Uterus (tissue), 4 donors: ENCODE measurements around the gene PCDH9. TPM values are rescaled to one million over a fixed set of nuclear protein-coding genes. Genes with fewer than 3 reads are reported as not detected.

ENCODE experiments used
- DNase-seq, 2 donors: peaks; one replicate each; pipeline ENCODE4 v3.0.0-alpha.2; 2019 to 2020
- H3K27ac ChIP-seq, 2 donors: fragments of 200-600 bp; sonication (generic); 1 replicate in 1 of 2; 2 replicates in 1 of 2; pipeline ENCODE4 v1.5.1; 2016 to 2018
- H3K27me3 ChIP-seq, 2 donors: fragments of 200-600 bp; sonication (generic); one replicate each; pipeline ENCODE4 v1.5.1; 2018 to 2019; ENCODE audit warnings: control low read depth in 1 of 2
- H3K36me3 ChIP-seq, 2 donors: fragments of 200-600 bp; sonication (generic); one replicate each; pipeline ENCODE4 v1.5.1; 2019; ENCODE audit warnings: control low read depth in 1 of 2
- H3K4me1 ChIP-seq, 2 donors: fragments of 200-600 bp; sonication (generic); one replicate each; pipeline ENCODE4 v1.5.1; 2018 to 2019; ENCODE audit warnings: control low read depth in 1 of 2
- H3K4me3 ChIP-seq, 2 donors: fragments of 200-600 bp; sonication (generic); 1 replicate in 1 of 2; 2 replicates in 1 of 2; pipeline ENCODE4 v1.5.1; 2018 to 2019; ENCODE audit warnings: mild to moderate bottlenecking in 1 of 2
- H3K9me3 ChIP-seq, 2 donors: fragments of 200-600 bp; sonication (generic); one replicate each; pipeline ENCODE4 v1.5.1; 2019; ENCODE audit warnings: control low read depth in 1 of 2
- POLR2A ChIP-seq, 2 donors: fragments of 450-650 bp; IDR thresholded peaks; one replicate each; pipeline ENCODE4 v1.6.1; 2016; ENCODE audit warnings: antibody characterized with exemption in 2 of 2, mild to moderate bottlenecking in 1 of 2, moderate library complexity in 1 of 2
- intact Hi-C: fragments of 100-400 bp; cut with DNase I; formaldehyde crosslinking; loops from one replicate; pipeline ENCODE4 v1.15.1; 2023; ENCODE audit warnings: low total_unique reads
- total RNA-seq, 4 donors: library from RNA; depleted of rRNA in 3 of 4; stranded (reverse); fragments of >200 nt in 3 of 4; gene quantifications; one replicate each; pipeline versions ENCODE4 v1.1.0 to v1.2.4, GENCODE V29; 2014 to 2023
- TF ChIP-seq, protein P1 (sequence below), 4 experiments: fragments of 200-600 bp in 2 of 4; fragments of 450-650 bp in 2 of 4; sonication (generic) in 2 of 4; IDR thresholded peaks; one replicate each; pipeline ENCODE4 v1.5.1; 2016 to 2019; ENCODE audit warnings: antibody characterized with exemption in 4 of 4, mild to moderate bottlenecking in 2 of 4, moderate library complexity in 1 of 4
- donor health status: DM: yes; HTN: yes; CAD: no.

PCDH9 gene
- total RNA-seq, 4 donors from 2014 or later, result 0.51 to 45.7 (median 2.1) TPM

DNA sequence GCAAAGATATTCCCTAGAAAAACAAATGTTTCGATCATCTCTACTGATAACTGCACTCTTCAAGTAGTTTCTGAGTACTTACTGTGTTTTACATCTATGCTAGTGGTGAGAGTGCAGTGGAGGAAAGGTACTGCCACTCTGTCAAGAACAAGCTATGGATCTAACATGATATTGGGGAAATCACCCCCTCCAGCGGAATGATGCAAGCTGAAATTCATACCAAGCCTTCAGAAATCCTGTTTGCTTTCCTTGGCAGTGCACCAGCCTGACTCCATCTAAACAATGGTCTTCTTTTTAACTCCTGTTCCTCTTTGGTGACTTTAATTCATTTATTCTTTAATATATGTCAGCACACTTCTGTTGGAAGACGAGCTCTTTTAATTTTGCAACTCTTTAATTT, 238.0 kb downstream of the PCDH9 start:
- intact Hi-C loops, result no loop called here
- H3K27me3 ChIP-seq, result no peaks in the 10 kb centered on the region
- H3K9me3 ChIP-seq, result no peaks in the 10 kb centered on the region
- H3K4me3 ChIP-seq, result no peak overlapping the region
- no peak for DNase-seq
- H3K27ac ChIP-seq, result no peak overlapping the region
- H3K36me3 ChIP-seq, result no peaks in the 10 kb centered on the region
- TF ChIP-seq, protein P1, sequence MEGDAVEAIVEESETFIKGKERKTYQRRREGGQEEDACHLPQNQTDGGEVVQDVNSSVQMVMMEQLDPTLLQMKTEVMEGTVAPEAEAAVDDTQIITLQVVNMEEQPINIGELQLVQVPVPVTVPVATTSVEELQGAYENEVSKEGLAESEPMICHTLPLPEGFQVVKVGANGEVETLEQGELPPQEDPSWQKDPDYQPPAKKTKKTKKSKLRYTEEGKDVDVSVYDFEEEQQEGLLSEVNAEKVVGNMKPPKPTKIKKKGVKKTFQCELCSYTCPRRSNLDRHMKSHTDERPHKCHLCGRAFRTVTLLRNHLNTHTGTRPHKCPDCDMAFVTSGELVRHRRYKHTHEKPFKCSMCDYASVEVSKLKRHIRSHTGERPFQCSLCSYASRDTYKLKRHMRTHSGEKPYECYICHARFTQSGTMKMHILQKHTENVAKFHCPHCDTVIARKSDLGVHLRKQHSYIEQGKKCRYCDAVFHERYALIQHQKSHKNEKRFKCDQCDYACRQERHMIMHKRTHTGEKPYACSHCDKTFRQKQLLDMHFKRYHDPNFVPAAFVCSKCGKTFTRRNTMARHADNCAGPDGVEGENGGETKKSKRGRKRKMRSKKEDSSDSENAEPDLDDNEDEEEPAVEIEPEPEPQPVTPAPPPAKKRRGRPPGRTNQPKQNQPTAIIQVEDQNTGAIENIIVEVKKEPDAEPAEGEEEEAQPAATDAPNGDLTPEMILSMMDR (IDR thresholded peaks at IDR 0.05), result no peak
- no peak for TF ChIP-seq POLR2A (IDR thresholded peaks at IDR 0.05)
- no peaks in the 10 kb centered on the region for H3K4me1 ChIP-seq

DNA sequence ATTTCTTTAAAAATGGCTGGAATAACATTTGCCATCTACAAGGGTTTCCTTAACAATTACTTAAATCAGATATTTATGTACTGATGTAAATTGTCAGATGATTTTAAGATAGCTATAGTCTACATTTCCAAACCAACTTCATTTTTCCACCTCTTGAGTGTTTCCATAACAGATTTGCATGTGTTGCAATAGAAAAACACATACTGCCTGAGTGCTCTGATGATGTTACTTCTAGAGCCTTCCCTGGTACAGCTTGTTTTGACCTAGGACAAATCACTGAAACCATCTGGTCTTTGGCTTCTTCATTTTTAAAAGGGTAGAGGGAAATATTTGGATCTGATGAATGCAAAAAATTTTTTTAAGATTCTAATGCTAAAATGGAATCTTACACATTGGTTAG, 245.9 kb downstream of the PCDH9 start:
- H3K36me3 ChIP-seq, result no peaks in the 10 kb centered on the region
- H3K4me3 ChIP-seq, result no peak overlapping the region
- DNase-seq, result no peak
- TF ChIP-seq, protein P1 (IDR thresholded peaks at IDR 0.05), result no peak
- TF ChIP-seq POLR2A (IDR thresholded peaks at IDR 0.05), result no peak
- H3K27me3 ChIP-seq, result no peaks in the 10 kb centered on the region
- no peaks in the 10 kb centered on the region for H3K9me3 ChIP-seq
- intact Hi-C loops, result no loop called here
- no peaks in the 10 kb centered on the region for H3K4me1 ChIP-seq
- no peak overlapping the region for H3K27ac ChIP-seq

DNA sequence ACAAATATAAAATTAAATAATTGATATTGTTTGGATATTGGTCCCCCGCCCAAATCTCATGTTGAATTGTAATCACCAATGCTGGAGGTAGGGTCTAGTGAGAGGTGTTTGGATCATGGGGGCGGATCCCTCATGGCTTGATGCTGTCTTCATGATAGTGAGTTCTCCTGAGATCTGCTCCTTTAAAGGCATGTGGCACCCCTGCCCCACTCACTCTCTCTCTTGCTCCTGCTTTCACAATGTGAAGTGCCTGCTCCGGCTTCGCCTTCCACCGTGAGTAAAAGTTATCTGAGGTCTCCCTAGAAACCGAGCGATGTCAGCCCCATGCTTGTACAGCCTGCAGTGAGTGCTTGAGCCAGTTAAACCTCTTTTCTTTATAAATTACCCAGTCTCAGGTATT, 248.2 kb downstream of the PCDH9 start:
- Histone ChIP-seq H3K9me3 (no peaks in the 10 kb centered on the region), H3K36me3 (no peaks in the 10 kb centered on the region), H3K4me1 (no peaks in the 10 kb centered on the region), H3K4me3 (no peak overlapping the region), H3K27ac (no peak overlapping the region), H3K27me3 (no peaks in the 10 kb centered on the region)
- no peak for TF ChIP-seq POLR2A (IDR thresholded peaks at IDR 0.05)
- TF ChIP-seq, protein P1 (IDR thresholded peaks at IDR 0.05), result no peak
- DNase-seq, result no peak
- intact Hi-C loops, result no loop called here

DNA sequence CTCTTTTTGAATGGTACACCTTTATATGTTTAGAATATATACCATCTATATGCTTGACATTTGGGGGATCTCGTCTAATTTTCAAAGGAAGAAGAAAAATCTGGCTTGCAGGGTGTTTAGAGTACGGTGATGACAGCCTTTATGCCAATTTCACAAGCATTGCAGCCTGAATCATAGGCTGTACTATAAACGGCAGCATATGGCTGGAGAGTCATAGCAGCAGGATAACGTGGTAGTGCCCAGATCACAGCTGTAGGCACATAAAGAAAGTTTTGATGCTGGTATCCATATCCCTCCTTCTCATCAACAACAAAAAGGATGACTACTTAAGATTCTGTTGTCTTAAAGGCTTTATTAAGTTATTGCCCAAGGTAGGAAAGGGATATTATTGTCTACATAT, 253.0 kb downstream of the PCDH9 start:
- Histone ChIP-seq H3K27ac (no peak overlapping the region), H3K9me3 (no peaks in the 10 kb centered on the region), H3K4me3 (no peak overlapping the region), H3K27me3 (no peaks in the 10 kb centered on the region), H3K36me3 (no peaks in the 10 kb centered on the region), H3K4me1 (no peaks in the 10 kb centered on the region)
- no peak for DNase-seq
- TF ChIP-seq, protein P1 (IDR thresholded peaks at IDR 0.05), result no peak
- no peak for TF ChIP-seq POLR2A (IDR thresholded peaks at IDR 0.05)
- intact Hi-C loops, result no loop called here

DNA sequence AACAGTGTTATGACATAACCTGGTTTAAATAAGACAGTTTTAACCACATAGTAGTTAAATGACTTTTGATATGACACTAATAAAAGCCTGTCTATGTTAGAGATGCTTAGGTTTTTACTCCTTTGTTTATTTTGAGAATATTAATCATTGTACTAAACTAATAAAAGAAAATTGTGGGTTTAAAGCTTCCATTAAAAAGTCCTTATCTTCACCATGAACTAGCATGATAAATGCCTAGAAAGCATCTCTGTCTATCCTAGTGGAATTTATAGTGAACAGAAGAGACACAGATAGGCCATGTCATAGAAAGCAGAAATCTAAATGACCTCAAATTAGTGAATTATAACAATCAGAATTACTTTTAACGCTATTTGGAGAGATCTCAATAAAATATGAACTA, 255.2 kb downstream of the PCDH9 start:
- H3K4me1 ChIP-seq, result no peaks in the 10 kb centered on the region
- intact Hi-C loops, result no loop called here

More for the DNA sequence above, 255.2 kb downstream of the PCDH9 start:
- no peak overlapping the region for H3K4me3 ChIP-seq
- H3K27ac ChIP-seq, result no peak overlapping the region
- no peak for DNase-seq
- H3K27me3 ChIP-seq, result no peaks in the 10 kb centered on the region
- no peaks in the 10 kb centered on the region for H3K36me3 ChIP-seq
- no peaks in the 10 kb centered on the region for H3K9me3 ChIP-seq
- TF ChIP-seq, protein P1 (IDR thresholded peaks at IDR 0.05), result no peak
- no peak for TF ChIP-seq POLR2A (IDR thresholded peaks at IDR 0.05)
